Gastrocnemius medialis (tissue), 4 donors: ENCODE results near the gene FARS2. TPM values are rescaled to one million over a fixed set of nuclear protein-coding genes. Genes with fewer than 3 reads are reported as not detected.

Experiments used
- ATAC-seq, 2 donors: fragments of 150-250 bp; one replicate each; pipeline ENCODE4 v1.9.1; 2016
- DNase-seq, 2 donors: peaks; one replicate each; pipeline ENCODE4 v3.0.0-alpha.2; 2019
- H3K27ac ChIP-seq, 4 donors: fragments of 200-600 bp; sonication (generic); 1 replicate in 1 of 4; 2 replicates in 3 of 4; pipeline ENCODE4 v1.5.1; 2016 to 2018; ENCODE audit warnings: mild to moderate bottlenecking in 2 of 4, moderate library complexity in 1 of 4
- H3K27me3 ChIP-seq, 3 donors: fragments of 200-600 bp; sonication (generic) in 2 of 3; 1 replicate in 1 of 3; 2 replicates in 2 of 3; pipeline versions ENCODE4 v1.5.1 to v1.6.0; 2016 to 2019; ENCODE audit warnings: mild to moderate bottlenecking in 1 of 3, moderate library complexity in 1 of 3
- H3K36me3 ChIP-seq, 2 donors: fragments of 200-600 bp; sonication (generic) in 1 of 2; one replicate each; pipeline ENCODE4 v1.5.1; 2017 to 2018
- H3K4me1 ChIP-seq, 2 donors: fragments of 200-600 bp; sonication (generic) in 1 of 2; one replicate each; pipeline ENCODE4 v1.5.1; 2016 to 2017; ENCODE audit warnings: mild to moderate bottlenecking in 2 of 2
- H3K4me3 ChIP-seq, 4 donors: fragments of 200-600 bp; sonication (generic) in 3 of 4; 1 replicate in 1 of 4; 2 replicates in 3 of 4; pipeline ENCODE4 v1.5.1; 2016 to 2019; ENCODE audit warnings: mild to moderate bottlenecking in 2 of 4
- H3K9me3 ChIP-seq, 3 donors: fragments of 200-600 bp; sonication (generic) in 2 of 3; 1 replicate in 1 of 3; 2 replicates in 2 of 3; pipeline ENCODE4 v1.5.1; 2016 to 2019
- POLR2A ChIP-seq, 2 donors: fragments of 450-650 bp; IDR thresholded peaks; one replicate each; pipeline ENCODE4 v1.6.1; 2017; ENCODE audit warnings: antibody characterized with exemption in 2 of 2, mild to moderate bottlenecking in 2 of 2, moderate library complexity in 2 of 2
- in situ Hi-C, 4 donors: fragments of 200-750 bp; cut with MboI; loops; one replicate each; pipeline versions ENCODE4 v1.15.0 to v1.8.0; 2017; ENCODE audit warnings: low sequenced_read_pairs in 4 of 4
- intact Hi-C: fragments of 100-400 bp; cut with DNase I; formaldehyde crosslinking; loops from one replicate; pipeline ENCODE4 v1.15.1; 2023; ENCODE audit warnings: low total_unique reads
- total RNA-seq, 4 donors: library from RNA; depleted of rRNA; stranded (reverse); fragments of >200 nt; gene quantifications; one replicate each; pipeline versions ENCODE4 v1.1.0 to v1.2.3, GENCODE V29; 2016
- TF ChIP-seq, protein P1 (sequence below), 5 experiments: fragments of 450-650 bp in 3 of 5; fragments of 200-600 bp in 2 of 5; sonication (generic) in 2 of 5; IDR thresholded peaks in 4 of 5; conservative IDR thresholded peaks in 1 of 5; 1 replicate in 4 of 5; 2 replicates in 1 of 5; pipeline ENCODE4 v1.5.1; 2016 to 2019; ENCODE audit warnings: antibody characterized with exemption in 5 of 5, mild to moderate bottlenecking in 3 of 5, moderate library complexity in 3 of 5

FARS2 gene
- total RNA-seq, 4 donors from 2014 or later = 13.6 to 24.0 (median 15.8) TPM

- TF ChIP-seq, protein P1, sequence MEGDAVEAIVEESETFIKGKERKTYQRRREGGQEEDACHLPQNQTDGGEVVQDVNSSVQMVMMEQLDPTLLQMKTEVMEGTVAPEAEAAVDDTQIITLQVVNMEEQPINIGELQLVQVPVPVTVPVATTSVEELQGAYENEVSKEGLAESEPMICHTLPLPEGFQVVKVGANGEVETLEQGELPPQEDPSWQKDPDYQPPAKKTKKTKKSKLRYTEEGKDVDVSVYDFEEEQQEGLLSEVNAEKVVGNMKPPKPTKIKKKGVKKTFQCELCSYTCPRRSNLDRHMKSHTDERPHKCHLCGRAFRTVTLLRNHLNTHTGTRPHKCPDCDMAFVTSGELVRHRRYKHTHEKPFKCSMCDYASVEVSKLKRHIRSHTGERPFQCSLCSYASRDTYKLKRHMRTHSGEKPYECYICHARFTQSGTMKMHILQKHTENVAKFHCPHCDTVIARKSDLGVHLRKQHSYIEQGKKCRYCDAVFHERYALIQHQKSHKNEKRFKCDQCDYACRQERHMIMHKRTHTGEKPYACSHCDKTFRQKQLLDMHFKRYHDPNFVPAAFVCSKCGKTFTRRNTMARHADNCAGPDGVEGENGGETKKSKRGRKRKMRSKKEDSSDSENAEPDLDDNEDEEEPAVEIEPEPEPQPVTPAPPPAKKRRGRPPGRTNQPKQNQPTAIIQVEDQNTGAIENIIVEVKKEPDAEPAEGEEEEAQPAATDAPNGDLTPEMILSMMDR (IDR thresholded peaks at IDR 0.05 in 4 of 5, conservative IDR thresholded peaks at IDR 0.05 in 1 of 5) = no peak
- no peak for TF ChIP-seq POLR2A (IDR thresholded peaks at IDR 0.05)
- H3K27ac ChIP-seq = no peak overlapping the region
- no peaks in the 10 kb centered on the region for H3K36me3 ChIP-seq
- no peaks in the 10 kb centered on the region for H3K9me3 ChIP-seq
- ATAC-seq = no peak
- no peak overlapping the region for H3K4me3 ChIP-seq
- DNase-seq = no peak
- no peaks in the 10 kb centered on the region for H3K4me1 ChIP-seq
- intact Hi-C loops = no loop called here
- in situ Hi-C loops = no loop called here
- no peaks in the 10 kb centered on the region for H3K27me3 ChIP-seq
Observed at GRCh38 chr6:5706124-5707033, 445.1 kb downstream of the FARS2 start.

GRCh38 chr6:5707281-5708045 is 446.1 kb downstream of the FARS2 start:
- in situ Hi-C loops = no loop called here

DNA sequence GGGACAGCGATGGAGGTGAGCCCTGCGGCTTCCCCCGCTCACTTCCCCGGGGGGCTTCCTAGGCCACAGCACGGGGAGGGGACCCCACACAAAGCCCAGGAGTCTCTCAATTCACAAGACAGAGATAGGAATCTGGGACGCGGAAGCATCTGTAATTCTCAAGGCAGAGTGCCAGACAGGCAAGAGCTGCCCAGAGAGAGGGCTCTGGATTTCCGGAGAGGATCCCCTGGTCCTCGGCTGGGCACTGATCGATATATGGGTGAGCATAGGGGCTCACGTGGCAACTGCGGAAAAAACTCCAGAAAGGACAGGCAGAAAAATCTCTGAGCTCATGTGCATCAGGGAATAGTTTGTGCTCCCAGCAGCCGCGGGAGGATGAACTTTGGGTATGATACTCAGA is 449.2 kb downstream of the FARS2 start:
- intact Hi-C loops = no loop called here
- ATAC-seq (no peak), DNase-seq (no peak)
- in situ Hi-C loops = no loop called here
- Histone ChIP-seq H3K4me3 (no peak overlapping the region), H3K36me3 (no peaks in the 10 kb centered on the region), H3K27ac (no peak overlapping the region), H3K4me1 (no peaks in the 10 kb centered on the region), H3K27me3 (no peaks in the 10 kb centered on the region), H3K9me3 (no peaks in the 10 kb centered on the region)
- no peak for TF ChIP-seq POLR2A (IDR thresholded peaks at IDR 0.05)
- TF ChIP-seq, protein P1 (IDR thresholded peaks at IDR 0.05 in 4 of 5, conservative IDR thresholded peaks at IDR 0.05 in 1 of 5) = no peak

More at GRCh38 chr6:5707281-5708045, 446.1 kb downstream of the FARS2 start:
- TF ChIP-seq, protein P1 (IDR thresholded peaks at IDR 0.05 in 4 of 5, conservative IDR thresholded peaks at IDR 0.05 in 1 of 5) = no peak
- no peak for TF ChIP-seq POLR2A (IDR thresholded peaks at IDR 0.05)
- intact Hi-C loops = no loop called here
- Histone ChIP-seq H3K9me3 (no peaks in the 10 kb centered on the region), H3K36me3 (no peaks in the 10 kb centered on the region), H3K4me3 (no peak overlapping the region), H3K27me3 (no peaks in the 10 kb centered on the region), H3K4me1 (no peaks in the 10 kb centered on the region), H3K27ac (no peak overlapping the region)
- ATAC-seq (no peak), DNase-seq (no peak)

DNA sequence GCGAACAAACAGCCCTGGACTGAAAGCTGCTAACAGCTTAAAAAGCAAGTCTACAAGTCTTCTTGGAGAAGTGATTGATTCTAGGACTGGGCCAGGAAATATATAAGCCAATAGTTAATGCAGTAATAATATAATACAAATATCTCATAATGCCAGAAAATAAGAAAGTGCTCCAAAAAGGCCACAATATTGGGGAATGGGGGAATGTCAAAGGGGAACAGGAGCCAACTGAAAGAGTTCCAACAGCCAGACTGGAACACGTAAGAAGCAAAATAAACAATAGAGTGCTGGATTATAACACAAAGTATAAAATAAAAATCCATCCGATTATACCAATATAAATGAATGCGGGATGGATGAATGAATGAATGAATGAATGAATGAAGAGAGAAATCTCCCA is 449.6 kb downstream of the FARS2 start:
- H3K9me3 ChIP-seq = no peaks in the 10 kb centered on the region
- H3K27ac ChIP-seq = no peak overlapping the region
- TF ChIP-seq, protein P1 (IDR thresholded peaks at IDR 0.05 in 4 of 5, conservative IDR thresholded peaks at IDR 0.05 in 1 of 5) = no peak
- no peak for TF ChIP-seq POLR2A (IDR thresholded peaks at IDR 0.05)
- H3K27me3 ChIP-seq = no peaks in the 10 kb centered on the region
- H3K36me3 ChIP-seq = no peaks in the 10 kb centered on the region
- no peak for DNase-seq
- no peaks in the 10 kb centered on the region for H3K4me1 ChIP-seq
- in situ Hi-C loops (no loop called here), intact Hi-C loops (no loop called here)
- no peak overlapping the region for H3K4me3 ChIP-seq
- no peak for ATAC-seq
